Pancreas (tissue), 10 donors: ENCODE results near the gene TENT5C. TPM values are rescaled to one million over a fixed set of nuclear protein-coding genes. Genes with fewer than 3 reads are reported as not detected.

Experiments
- ATAC-seq, 4 donors: fragments of 200-7000 bp; cut with Tn5 transposase; one replicate each; pipeline versions ENCODE4 v1.8.0 to v1.9.1; 2020; ENCODE audit warnings: mild to moderate bottlenecking in 4 of 4, moderate library complexity in 4 of 4
- DNase-seq, 6 donors: peaks; one replicate each; pipeline ENCODE4 v3.0.0-alpha.2; 2020
- FAIRE-seq: peaks from 2 replicates; lab custom pipeline; 2012; peaks lifted over from hg19 to GRCh38; lab: Jason Lieb, UNC
- H3K27ac ChIP-seq, 4 donors: fragments of 200-600 bp; sonication (generic); 1 replicate in 3 of 4; 2 replicates in 1 of 4; pipeline versions ENCODE4 v1.5.0 to v1.8.0; 2020
- H3K27me3 ChIP-seq, 4 donors: fragments of 200-600 bp; one replicate each; pipeline ENCODE4 v1.8.0; 2021
- H3K36me3 ChIP-seq, 3 donors: fragments of 200-600 bp; sonication (generic) in 1 of 3; one replicate each; pipeline versions ENCODE4 v1.5.0 to v1.8.0; 2020 to 2021
- H3K4me1 ChIP-seq, 3 donors: fragments of 200-600 bp; one replicate each; pipeline ENCODE4 v1.8.0; 2021
- H3K4me3 ChIP-seq, 4 donors: fragments of 200-600 bp; sonication (generic) in 2 of 4; one replicate each; pipeline versions ENCODE4 v1.5.0 to v1.8.0; 2020 to 2021
- H3K9me3 ChIP-seq, 4 donors: fragments of 200-600 bp; one replicate each; pipeline ENCODE4 v1.8.0; 2021
- CTCF ChIP-seq, 4 donors: fragments of 200-600 bp; sonication (generic) in 3 of 4; IDR thresholded peaks; one replicate each; pipeline versions ENCODE4 v1.5.0 to v1.8.0; 2021; ENCODE audit warnings: antibody characterized with exemption in 4 of 4
- WGBS, 2 donors: extraction: QIAGEN DNeasy Blood & Tissue Kit; methylation state at CpG; one replicate each; pipeline ENCODE4 v1.1.7; 2013; 5-methylcytosine and 5-hydroxymethylcytosine counted together
- intact Hi-C, 3 donors: fragments of 100-400 bp; cut with DNase I; formaldehyde crosslinking; loops; one replicate each; pipeline versions ENCODE4 v1.11.1 to v1.14.2; 2022
- polyA plus RNA-seq, 2 donors: library from polyadenylated mRNA; stranded (reverse); fragments of 200-250 nt; gene quantifications; one replicate each; pipeline ENCODE4 v1.2.3, GENCODE V29; 2013
- total RNA-seq, 6 donors: library from RNA; stranded (reverse); fragmentation: NEBNext Ultra II Directional in 4 of 6; extraction: Animal tissue kit (Norgen Biotek cat#: 25700) in 4 of 6; gene quantifications; one replicate each; pipeline versions ENCODE4 v1.2.1 to v1.2.4, GENCODE V29; 2021 to 2023
- donor health status: healthy with polysubstance abuse.
- donor health status: DM: no; HTN: no; CAD: no; lungs with moderate emphysema.
- donor health status: DM: no; HTN: no; CAD: no.
- donor health status: control.
- donor health status: control.
- donor health status: Bipolar disorder and iron deficiency.
- donor health status: DM: yes; HTN: yes; CAD: no.
- donor health status: DM: no; HTN: no; CAD: no.
- donor health status: DM: no; HTN: no; CAD: no.
- donor health status: DM: yes; HTN: yes; CAD: no.

TENT5C gene
- total and polyA plus RNA-seq, 8 donors, result 6.7 to 68.1 (median 31.5) TPM

GRCh38 chr1:117571496-117571895 lies 34.4 kb upstream of the TENT5C start:
- TF ChIP-seq CTCF (IDR thresholded peaks at IDR 0.05), result no peak
- Histone ChIP-seq H3K27ac (peak overlapping the region; percentile 44 to 67 (median 60)), H3K4me3 (no peak overlapping the region), H3K4me1 (peaks cover 10 to 25% (median 19%) of the 10 kb centered on the region in 3 donors), H3K36me3 (no peaks in the 10 kb centered on the region), H3K9me3 (no peaks in the 10 kb centered on the region), H3K27me3 (no peaks in the 10 kb centered on the region)
- intact Hi-C loops, result no loop called here
- FAIRE-seq (no peak), DNase-seq (peak in 1 of 6 donors; percentile 9), ATAC-seq (peak in 2 of 4 donors; percentile 4 to 15)
- WGBS, 2 donors, result 49 to 51% methylated on average over 5 of the region's 5 CpGs

- FAIRE-seq (no peak), ATAC-seq (peak in 1 of 4 donors; percentile 9), DNase-seq (peak in 1 of 6 donors; percentile 16)
- 51 to 71% methylated on average over 4 of the region's 4 CpGs for WGBS, 2 donors
- Histone ChIP-seq H3K9me3 (no peaks in the 10 kb centered on the region), H3K4me3 (no peak overlapping the region), H3K4me1 (peaks cover 10 to 25% (median 19%) of the 10 kb centered on the region in 3 donors), H3K27ac (no peak overlapping the region), H3K27me3 (no peaks in the 10 kb centered on the region), H3K36me3 (no peaks in the 10 kb centered on the region)
- TF ChIP-seq CTCF (IDR thresholded peaks at IDR 0.05), result no peak
- intact Hi-C loops, result no loop called here
Measured at GRCh38 chr1:117572546-117572945, 33.3 kb upstream of the TENT5C start.

GRCh38 chr1:117573386-117574023 lies 32.3 kb upstream of the TENT5C start:
- no peaks in the 10 kb centered on the region for H3K27me3 ChIP-seq
- ATAC-seq (peak; percentile 64 to 70 (median 67)), DNase-seq (peak in 4 of 6 donors; percentile 68 to 77 (median 75)), FAIRE-seq (no peak)
- no peak overlapping the region for H3K4me3 ChIP-seq
- no peaks in the 10 kb centered on the region for H3K9me3 ChIP-seq
- intact Hi-C loops, result no loop called here
- TF ChIP-seq CTCF (IDR thresholded peaks at IDR 0.05), result no peak
- 55% methylated on average over 10 of the region's 10 CpGs for WGBS, 2 donors
- peaks cover 10 to 25% (median 19%) of the 10 kb centered on the region in 3 donors for H3K4me1 ChIP-seq
- no peak overlapping the region for H3K27ac ChIP-seq
- H3K36me3 ChIP-seq, result no peaks in the 10 kb centered on the region

DNA sequence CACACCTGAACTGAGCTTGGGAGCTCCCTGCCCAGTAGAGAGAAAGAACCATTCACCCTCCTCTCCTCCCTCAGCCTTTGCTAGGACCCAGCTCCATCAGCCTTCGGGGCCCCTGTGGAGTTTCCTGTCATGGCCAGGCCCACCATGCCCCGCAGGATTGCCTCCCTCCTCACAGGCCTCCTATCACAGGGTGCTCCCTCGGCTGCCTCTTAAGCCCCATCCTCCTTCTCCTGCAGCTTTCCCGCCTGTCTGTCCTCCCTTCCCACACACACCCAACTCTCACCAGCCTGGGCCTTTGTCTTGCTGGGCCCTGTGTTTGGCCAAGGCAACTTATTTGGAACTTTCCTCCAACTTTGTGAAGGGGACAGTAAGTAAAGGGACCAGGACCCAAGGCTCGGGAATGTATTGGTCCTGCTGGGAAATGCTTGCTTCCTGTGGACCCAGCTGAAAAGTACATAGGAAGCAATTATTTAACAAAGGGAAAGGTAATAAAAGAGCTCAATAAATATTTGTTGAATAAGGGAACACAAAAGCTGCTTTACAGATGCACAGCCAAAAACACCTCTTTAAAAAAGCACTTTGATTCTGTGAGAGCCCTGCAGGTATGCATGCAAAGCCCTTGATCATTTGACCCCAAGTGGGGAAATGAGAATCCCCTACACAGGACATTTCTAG lies 31.6 kb upstream of the TENT5C start:
- no peaks in the 10 kb centered on the region for H3K36me3 ChIP-seq
- no peaks in the 10 kb centered on the region for H3K27me3 ChIP-seq
- 75 to 79% methylated on average over 5 of the region's 5 CpGs for WGBS, 2 donors
- intact Hi-C loops, result no loop called here
- ATAC-seq (no peak), FAIRE-seq (no peak), DNase-seq (peak in 2 of 6 donors; percentile 10 to 11)
- H3K27ac ChIP-seq, result no peak overlapping the region
- no peak overlapping the region for H3K4me3 ChIP-seq
- peaks cover 10 to 25% (median 19%) of the 10 kb centered on the region in 3 donors for H3K4me1 ChIP-seq
- H3K9me3 ChIP-seq, result no peaks in the 10 kb centered on the region
- TF ChIP-seq CTCF (IDR thresholded peaks at IDR 0.05), result no peak
